Measurements from ENCODE around the gene OR10G7.
"Not testable (repeated sequence)": the region's sequence is repeated elsewhere in the genome, so short reads cannot be mapped to it uniquely, and the experiment has no call there.

The OR10G7 gene

GRCh38 chr11:124036666-124037065, 4.5 kb downstream of the OR10G7 start:
- DNase-seq = no peak

GRCh38 chr11:124026498-124026897, 14.6 kb downstream of the OR10G7 start, which contains the start of gene OR10G8:
Gene OR10G8, plus strand, starts transcription at chr11:124026798. Its CDS starts 2,825 bp downstream, at chr11:124029623.
- DNase-seq = no peak

GRCh38 chr11:124015837-124016236, 25.3 kb downstream of the OR10G7 start:
- DNase-seq = not testable (repeated sequence)

GRCh38 chr11:124012697-124013096, 28.4 kb downstream of the OR10G7 start, which contains the start of gene OR10G4:
Gene OR10G4, plus strand, starts transcription at chr11:124012997. Its CDS starts 2,578 bp downstream, at chr11:124015575.
- DNase-seq = no peak

- no peak for DNase-seq
These were observed 46.0 kb downstream of the OR10G7 start, which contains the start of gene OR10G6 for GRCh38 chr11:123995119-123995518. Gene OR10G6, minus strand, starts transcription at chr11:123995161. Its CDS starts 0 bp downstream, at chr11:123995161.

Measured in stimulated activated CD4-positive, alpha-beta T cell treated with anti-CD3 and anti-CD28 coated beads, Interleukin-12 subunit alpha, Interleukin-12 subunit beta, amount 100 ng/mL, for 4 hours (primary cell).